ENCODE results near the gene MED12L. TPM values are rescaled to one million over a fixed set of nuclear protein-coding genes. Genes with fewer than 3 reads are reported as not detected.

The MED12L gene
- total RNA-seq, 1 experiment from 2014 or later = 14.9 TPM

DNA sequence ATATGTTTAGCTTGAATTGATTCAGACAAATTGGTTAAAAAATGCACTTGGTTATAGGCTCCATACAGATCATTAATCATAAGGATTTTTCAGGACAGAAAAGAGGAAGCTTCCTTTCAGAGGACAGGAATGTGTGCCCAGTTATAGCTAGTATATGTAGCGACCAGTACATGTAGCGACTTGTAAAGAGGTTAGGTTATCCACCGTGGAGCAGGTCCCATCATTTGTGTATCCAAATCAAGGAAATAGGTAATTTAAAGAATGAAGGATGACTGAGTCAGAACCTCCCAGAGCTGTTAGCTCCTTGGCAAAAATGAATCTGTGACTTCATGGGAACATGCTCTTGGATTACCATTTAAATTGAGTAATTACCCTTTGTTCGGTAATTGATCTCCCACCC is 314.9 kb downstream of the MED12L start:
- H3K27me3 ChIP-seq (ENCODE audit: insufficient read depth, low read length) = no peaks in the 10 kb centered on the region
- H3K9me3 Mint-ChIP-seq = no peaks in the 10 kb centered on the region
- H3K27ac ChIP-seq (ENCODE audit: insufficient read length, low read depth, low read length) = no peak overlapping the region
- no peaks in the 10 kb centered on the region for H3K79me1 ChIP-seq (ENCODE audit: insufficient read depth, low read depth, low read length, poor library complexity, severe bottlenecking)
- no peak overlapping the region for H2BK12ac ChIP-seq (ENCODE audit: insufficient read length, low read depth, low read length)
- H2BK20ac ChIP-seq (ENCODE audit: low read depth, low read length, poor library complexity, severe bottlenecking) = no peak overlapping the region
- H4K8ac ChIP-seq (replicated peaks; ENCODE audit: insufficient read length, low read depth, low read length) = no peak overlapping the region
- H3K56ac ChIP-seq (ENCODE audit: insufficient read length, low read depth, low read length) = no peak overlapping the region
- peaks cover 10 to 13% of the 10 kb centered on the region in 2 experiments for H3K4me1 Mint-ChIP-seq
- no peak overlapping the region for H2AK5ac ChIP-seq (ENCODE audit: insufficient read length, low read length)
- DNase-seq = no peak
- H2BK5ac ChIP-seq (ENCODE audit: insufficient read length, low read length) = no peak overlapping the region
- H2AFZ ChIP-seq (ENCODE audit: low read length) = no peak overlapping the region
- no peaks in the 10 kb centered on the region for H3K79me2 ChIP-seq (ENCODE audit: insufficient read depth, low read length)
- WGBS (ENCODE audit: extremely low coverage, insufficient read length, low lambda C conversion rate) = no CpG with 5 or more reads among the region's 4 CpGs
- H3K23me2 ChIP-seq (ENCODE audit: insufficient read length, low read depth, low read length, poor library complexity, severe bottlenecking) = no peaks in the 10 kb centered on the region
- peaks cover 3 to 6% (median 4%) of the 10 kb centered on the region in 3 experiments; a peak in 3 of 7 replicates for H3K36me3 Mint-ChIP-seq (ENCODE audit: insufficient read depth in 1 of 3, low read depth in 3 of 3)
- no peaks in the 10 kb centered on the region for H3K27me3 Mint-ChIP-seq (ENCODE audit: low read depth)
- H4K91ac ChIP-seq (ENCODE audit: insufficient read length, low read depth, low read length) = no peak overlapping the region
- H4K5ac ChIP-seq (ENCODE audit: insufficient read length, low read depth, low read length) = no peak overlapping the region
- H3T11ph ChIP-seq (ENCODE audit: low read length) = no peak overlapping the region
- no peaks in the 10 kb centered on the region for H4K20me1 ChIP-seq (ENCODE audit: control insufficient read depth, insufficient read depth, insufficient read length)
- H3K18ac ChIP-seq (ENCODE audit: insufficient read length, low read depth, low read length) = no peak overlapping the region
- no peak overlapping the region for H3K23ac ChIP-seq (ENCODE audit: insufficient read length, low read depth, low read length)
- TF ChIP-seq, protein P1, sequence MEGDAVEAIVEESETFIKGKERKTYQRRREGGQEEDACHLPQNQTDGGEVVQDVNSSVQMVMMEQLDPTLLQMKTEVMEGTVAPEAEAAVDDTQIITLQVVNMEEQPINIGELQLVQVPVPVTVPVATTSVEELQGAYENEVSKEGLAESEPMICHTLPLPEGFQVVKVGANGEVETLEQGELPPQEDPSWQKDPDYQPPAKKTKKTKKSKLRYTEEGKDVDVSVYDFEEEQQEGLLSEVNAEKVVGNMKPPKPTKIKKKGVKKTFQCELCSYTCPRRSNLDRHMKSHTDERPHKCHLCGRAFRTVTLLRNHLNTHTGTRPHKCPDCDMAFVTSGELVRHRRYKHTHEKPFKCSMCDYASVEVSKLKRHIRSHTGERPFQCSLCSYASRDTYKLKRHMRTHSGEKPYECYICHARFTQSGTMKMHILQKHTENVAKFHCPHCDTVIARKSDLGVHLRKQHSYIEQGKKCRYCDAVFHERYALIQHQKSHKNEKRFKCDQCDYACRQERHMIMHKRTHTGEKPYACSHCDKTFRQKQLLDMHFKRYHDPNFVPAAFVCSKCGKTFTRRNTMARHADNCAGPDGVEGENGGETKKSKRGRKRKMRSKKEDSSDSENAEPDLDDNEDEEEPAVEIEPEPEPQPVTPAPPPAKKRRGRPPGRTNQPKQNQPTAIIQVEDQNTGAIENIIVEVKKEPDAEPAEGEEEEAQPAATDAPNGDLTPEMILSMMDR (conservative IDR thresholded peaks at IDR 0.05) = no peak
- no peak overlapping the region for H3K9ac ChIP-seq (ENCODE audit: extremely low read depth, insufficient read length, low read length)
- no peaks in the 10 kb centered on the region for H3K4me1 ChIP-seq (ENCODE audit: insufficient read depth, low read length)
- H3K9me3 ChIP-seq (ENCODE audit: control insufficient read depth, low read depth, low read length) = no peaks in the 10 kb centered on the region
- peak overlapping the region; percentile 36 for H2BK120ac ChIP-seq (ENCODE audit: low read depth, low read length, poor library complexity, severe bottlenecking)
- H3K14ac ChIP-seq (ENCODE audit: insufficient read depth, low read length) = no peak overlapping the region
- no peak overlapping the region for H3K27ac Mint-ChIP-seq
- H3K4me3 Mint-ChIP-seq = no peak overlapping the region
- H3K4ac ChIP-seq (ENCODE audit: low read depth, low read length) = no peak overlapping the region
- no peak overlapping the region for H3K4me2 ChIP-seq (ENCODE audit: insufficient read depth, insufficient read length, low read length)
- no peak overlapping the region for H2BK15ac ChIP-seq (ENCODE audit: low read depth, low read length)

All from H9 (cell line).